GM12874 (cell line): Measurements from ENCODE around the gene PPEF1.

ENCODE experiments used
- CTCF ChIP-seq: IDR thresholded peaks from 2 replicates; pipeline ENCODE4 v1.5.1; 2011; ENCODE audit warnings: low read depth, mild to moderate bottlenecking, control low read depth, low read length, moderate library complexity; ENCODE audit not compliant: insufficient read depth

The PPEF1 gene

DNA sequence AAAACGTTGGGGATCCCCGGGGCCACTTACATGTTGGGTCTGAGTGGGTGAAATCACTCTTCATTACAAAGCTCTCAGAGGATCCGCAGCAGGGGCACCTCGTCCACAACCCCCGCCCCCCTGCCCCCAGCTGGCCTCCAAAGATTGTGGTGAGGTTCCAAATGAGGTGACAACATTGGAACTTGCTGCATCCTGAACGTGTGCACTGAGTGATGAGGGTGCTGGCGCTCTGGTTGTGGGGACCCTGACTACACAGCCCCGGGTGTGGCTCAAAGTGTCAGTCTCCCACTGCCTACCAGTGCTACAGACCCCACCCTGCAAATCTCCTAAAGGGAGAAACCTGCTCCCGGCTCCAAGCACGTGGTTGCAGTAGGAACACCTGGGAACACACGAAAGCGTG lies 164.5 kb downstream of the PPEF1 start:
- no peak for TF ChIP-seq CTCF

- no peak for TF ChIP-seq CTCF
Observed at GRCh38 chrX:18872621-18873020, 165.2 kb downstream of the PPEF1 start.

DNA sequence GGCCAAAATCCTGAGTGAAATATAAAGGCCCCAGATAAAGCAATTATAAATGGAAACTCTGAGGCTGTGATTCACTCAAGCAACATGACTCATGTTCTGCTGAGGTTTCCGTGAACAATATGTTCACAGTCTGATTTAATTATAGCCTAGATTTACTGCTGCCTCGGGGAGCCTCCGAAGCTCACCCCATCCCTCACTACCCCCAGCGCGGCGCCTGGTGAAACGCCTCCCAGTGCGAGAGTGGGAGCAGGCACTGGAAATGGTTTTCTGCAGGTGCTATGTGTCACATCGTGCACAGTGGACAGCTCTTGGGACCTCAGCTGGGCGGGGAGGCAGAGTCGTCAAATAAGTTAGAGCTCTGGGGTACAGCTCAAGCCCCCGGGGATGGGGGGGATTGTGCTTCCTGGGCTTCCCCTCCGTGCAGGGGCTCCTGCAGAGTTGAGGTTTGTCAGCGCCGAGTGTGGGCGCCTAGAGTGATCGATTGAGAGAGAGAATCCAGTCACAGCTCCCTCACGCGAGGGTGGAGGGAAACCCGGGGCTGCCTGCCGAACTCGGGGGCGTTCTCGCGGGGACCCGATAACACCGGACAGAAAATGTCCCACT lies 165.8 kb downstream of the PPEF1 start:
- no peak for TF ChIP-seq CTCF

GRCh38 chrX:18873836-18874235 lies 166.4 kb downstream of the PPEF1 start:
- no peak for TF ChIP-seq CTCF

DNA sequence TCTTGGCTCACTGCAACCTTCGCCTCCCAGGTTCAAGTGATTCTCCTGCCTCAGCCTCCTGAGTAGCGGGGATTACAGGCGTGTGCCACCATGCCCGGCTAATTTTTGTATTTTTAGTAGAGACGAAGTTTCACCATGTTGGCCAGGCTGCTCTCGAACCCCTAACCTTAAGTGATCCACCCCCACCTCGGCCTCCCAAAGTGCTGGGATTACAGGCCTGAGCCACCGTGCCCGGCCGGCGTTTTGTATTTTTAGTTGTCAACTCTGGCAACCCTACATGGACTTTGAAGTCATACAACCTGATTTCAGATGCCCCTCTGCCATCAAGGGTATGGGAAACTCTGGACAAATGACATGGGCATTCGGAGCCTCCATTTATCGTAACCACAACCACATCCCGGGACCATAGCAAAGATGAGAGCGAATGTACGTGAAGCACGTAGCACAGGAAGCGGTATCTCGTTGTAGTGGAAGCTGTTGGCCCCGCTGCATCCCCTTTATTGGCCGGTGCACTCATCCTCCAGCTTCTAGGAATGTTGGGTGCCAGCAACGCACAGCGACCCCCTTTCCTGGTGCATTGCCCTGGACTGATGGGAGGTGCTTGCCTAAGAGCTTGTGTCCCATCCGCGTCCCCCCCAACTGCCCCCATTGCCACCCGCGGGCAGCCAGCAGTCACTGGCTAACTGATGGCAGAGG lies 167.3 kb downstream of the PPEF1 start:
- no peak for TF ChIP-seq CTCF

GRCh38 chrX:18875256-18875878 lies 167.9 kb downstream of the PPEF1 start:
- no peak for TF ChIP-seq CTCF

- TF ChIP-seq CTCF = no peak
Observed at GRCh38 chrX:18877469-18877868, 170.0 kb downstream of the PPEF1 start.
